NK-92 treated with Interleukin-12 subunit alpha and Interleukin-12 subunit beta, amount 100 ng/mL, for 24 hours (cell line): ENCODE measurements around the gene SPOPL.
"Not testable (repeated sequence)": the region's sequence is repeated elsewhere in the genome, so short reads cannot be mapped to it uniquely, and the experiment has no call there.

Experiments
- DNase-seq: peaks from one replicate; lab custom pipeline; 2025; lab: John Stamatoyannopoulos, UW

SPOPL gene

DNA sequence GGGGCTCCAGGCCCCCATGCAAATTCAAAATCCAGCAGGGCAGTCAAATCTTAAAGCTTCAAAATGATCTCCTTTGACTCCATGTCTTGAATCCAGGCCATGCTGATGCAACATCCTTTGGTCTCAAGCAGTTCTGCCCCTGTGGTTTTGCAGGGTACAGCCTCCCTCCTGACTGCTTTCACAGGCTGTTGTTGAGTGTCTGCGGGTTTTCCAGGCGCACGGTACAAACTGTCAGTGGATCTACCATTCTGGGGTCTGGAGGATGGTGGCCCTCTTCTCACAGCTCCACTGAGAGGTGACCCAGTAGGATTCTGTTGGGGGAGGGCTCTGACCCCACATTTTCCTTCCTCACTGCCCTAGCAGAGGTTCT, 22.1 kb downstream of the SPOPL start:
- DNase-seq = peak; percentile 14

- DNase-seq = not testable (repeated sequence)
Observed at GRCh38 chr2:138524353-138524752, 22.8 kb downstream of the SPOPL start.

GRCh38 chr2:138531913-138532312, 30.3 kb downstream of the SPOPL start:
- DNase-seq = no peak

- DNase-seq = no peak
Observed at GRCh38 chr2:138534791-138535190, 33.2 kb downstream of the SPOPL start.

DNA sequence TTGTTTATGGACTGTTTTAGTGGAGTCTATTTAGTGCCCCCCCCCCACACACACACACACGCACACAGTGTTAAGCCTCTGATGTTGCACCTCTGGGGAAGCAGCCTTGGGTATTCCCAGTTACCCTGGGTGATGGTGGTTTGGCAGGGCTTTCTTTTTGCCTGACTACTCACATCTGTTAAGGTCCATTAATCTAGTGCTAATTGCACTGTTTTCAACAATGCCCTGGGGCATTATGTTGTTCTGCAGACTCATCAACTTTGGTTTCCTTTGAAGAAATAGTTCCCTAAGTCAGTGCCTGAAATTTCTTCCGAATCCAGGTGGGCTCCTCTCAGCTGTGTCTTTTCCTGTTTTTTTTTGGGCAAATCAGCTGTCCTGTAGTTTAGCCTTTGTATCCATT, 34.7 kb downstream of the SPOPL start:
- DNase-seq = no peak

DNA sequence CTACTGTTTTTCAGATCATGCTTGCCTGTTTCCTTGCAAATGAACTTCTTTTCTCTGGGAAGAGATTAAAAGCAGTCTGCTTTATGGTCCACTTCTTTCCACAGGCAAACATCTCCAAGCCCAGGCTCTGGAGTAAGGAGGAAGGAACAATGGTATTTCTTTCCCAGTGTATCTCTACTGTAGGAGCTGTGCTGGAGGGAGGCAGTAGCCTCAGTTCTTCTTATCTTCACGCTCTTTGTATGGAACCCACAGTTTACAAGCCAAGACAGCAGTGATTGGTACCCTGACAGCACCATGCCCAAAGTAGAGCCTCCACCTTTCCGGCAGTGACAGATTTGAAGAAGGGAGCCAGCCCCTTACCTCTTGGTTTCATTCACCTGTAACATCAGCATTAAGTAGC, 35.2 kb downstream of the SPOPL start:
- DNase-seq = no peak

- no peak for DNase-seq
Observed at GRCh38 chr2:138537170-138537915, 35.8 kb downstream of the SPOPL start.

GRCh38 chr2:138544206-138544605, 42.6 kb downstream of the SPOPL start:
- DNase-seq = not testable (repeated sequence)

GRCh38 chr2:138548796-138549195, 47.2 kb downstream of the SPOPL start:
- DNase-seq = no peak

DNA sequence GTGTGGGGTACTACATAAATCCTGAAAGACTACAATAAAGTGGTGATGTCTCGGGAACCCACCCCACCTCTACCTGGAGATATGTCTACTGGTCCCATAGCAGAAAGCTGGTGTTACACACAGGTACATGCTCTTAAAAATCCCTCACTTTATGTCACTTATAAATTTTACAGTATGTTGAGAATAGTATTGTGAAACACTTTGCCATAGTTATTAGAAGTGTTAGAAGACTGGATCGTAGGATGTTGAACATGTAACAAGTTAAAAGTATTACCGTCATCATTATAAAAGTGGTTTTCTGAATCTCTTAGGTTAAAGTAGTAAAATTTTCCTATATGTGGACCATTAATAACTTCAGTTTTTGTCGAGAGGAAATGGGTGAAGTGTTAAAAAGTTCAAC, 48.6 kb downstream of the SPOPL start:
- DNase-seq = no peak

GRCh38 chr2:138550670-138551287, 49.2 kb downstream of the SPOPL start:
- DNase-seq = no peak

- DNase-seq = no peak
Observed at GRCh38 chr2:138554123-138554522, 52.6 kb downstream of the SPOPL start.

GRCh38 chr2:138559641-138560040, 58.1 kb downstream of the SPOPL start:
- DNase-seq = no peak

DNA sequence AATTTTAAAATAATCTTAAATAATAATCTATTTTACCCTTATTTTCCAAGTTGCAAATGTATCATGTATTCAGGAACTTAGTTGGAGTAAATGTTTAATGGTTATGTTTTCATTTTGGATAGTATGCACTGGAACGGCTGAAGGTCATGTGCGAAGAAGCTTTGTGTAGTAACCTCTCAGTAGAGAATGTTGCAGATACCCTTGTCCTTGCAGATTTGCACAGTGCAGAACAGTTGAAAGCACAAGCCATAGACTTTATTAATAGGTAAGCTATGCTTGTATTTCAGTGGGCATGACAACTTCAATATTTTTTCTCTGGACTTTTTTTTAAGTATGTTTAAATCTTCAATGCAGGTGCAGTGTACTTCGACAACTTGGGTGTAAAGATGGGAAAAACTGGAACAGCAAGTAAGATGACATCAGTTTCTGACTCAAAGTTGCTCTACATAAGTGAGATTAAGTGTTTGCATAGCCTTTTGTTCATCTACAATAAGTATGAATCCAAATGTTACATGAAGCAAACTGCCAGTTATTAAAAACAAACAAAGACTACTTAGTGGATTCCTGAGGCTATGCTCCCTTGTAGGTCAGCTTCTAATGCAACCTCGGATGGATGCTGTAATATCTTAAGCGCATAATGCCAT, 63.1 kb downstream of the SPOPL start:
- DNase-seq = no peak

- no peak for DNase-seq
Observed at GRCh38 chr2:138565230-138565598, 63.6 kb downstream of the SPOPL start.

GRCh38 chr2:138572318-138572717, 70.7 kb downstream of the SPOPL start:
- no peak for DNase-seq

GRCh38 chr2:138577066-138577465, 75.5 kb downstream of the SPOPL start:
- no peak for DNase-seq

DNA sequence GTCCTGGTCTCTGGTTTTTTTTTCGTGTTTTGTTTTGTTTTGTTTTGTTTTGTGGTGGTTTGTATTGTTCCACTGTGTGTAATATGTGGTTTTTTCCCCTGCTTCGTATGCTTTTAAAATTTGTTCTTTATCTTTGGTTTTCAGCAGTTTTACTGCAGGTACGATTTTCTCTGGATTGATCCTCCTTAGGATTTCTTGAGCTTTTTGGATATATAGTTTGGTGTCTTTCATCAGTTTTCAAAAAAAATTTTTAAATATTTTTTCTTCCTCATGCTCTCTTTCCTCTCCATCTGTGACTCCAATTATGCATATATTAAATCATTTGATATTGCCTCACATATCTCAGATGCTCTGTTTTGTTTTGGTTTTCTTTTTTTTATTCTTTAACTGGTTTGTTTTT, 78.0 kb downstream of the SPOPL start:
- no peak for DNase-seq

DNA sequence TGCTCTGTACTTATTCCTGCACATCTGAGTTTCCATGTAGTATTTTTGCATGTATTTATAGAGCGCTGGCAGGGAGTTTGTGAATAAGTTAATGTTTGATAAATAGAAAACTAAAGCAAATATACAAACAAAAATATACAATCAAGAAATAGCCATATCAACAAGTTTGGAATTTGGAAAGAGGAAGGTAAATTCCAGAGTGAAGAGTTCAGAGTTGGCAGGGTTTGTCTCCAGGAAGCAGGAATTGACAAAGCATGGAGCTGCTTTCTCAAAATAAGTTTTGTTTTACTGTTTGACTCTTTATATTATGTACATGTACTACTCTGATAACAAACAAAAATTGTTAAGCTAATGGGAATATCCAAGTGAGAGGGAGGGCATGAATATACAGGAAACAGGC, 80.3 kb downstream of the SPOPL start:
- no peak for DNase-seq

- no peak for DNase-seq
Observed at GRCh38 chr2:138589663-138590062, 88.1 kb downstream of the SPOPL start.

DNA sequence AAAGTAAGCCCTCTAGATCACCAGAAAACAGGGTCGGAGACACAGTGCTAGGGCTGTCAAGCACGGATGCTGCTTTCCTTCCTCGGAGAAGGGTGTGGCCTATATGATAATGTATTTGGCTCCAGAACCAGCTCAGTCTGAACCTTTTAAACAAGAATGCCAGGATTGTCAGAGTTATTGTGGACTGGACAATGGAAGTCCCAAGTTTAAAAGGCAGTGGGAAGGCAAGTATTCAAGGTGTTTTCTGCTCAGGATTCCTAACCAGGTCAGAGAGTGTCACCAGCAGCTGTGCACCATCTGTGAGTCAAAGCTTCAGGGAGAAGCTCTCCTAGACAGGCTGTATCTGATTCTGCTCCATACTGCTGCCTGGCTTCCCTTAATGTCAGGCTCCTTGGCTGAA, 94.8 kb downstream of the SPOPL start:
- DNase-seq = no peak

DNA sequence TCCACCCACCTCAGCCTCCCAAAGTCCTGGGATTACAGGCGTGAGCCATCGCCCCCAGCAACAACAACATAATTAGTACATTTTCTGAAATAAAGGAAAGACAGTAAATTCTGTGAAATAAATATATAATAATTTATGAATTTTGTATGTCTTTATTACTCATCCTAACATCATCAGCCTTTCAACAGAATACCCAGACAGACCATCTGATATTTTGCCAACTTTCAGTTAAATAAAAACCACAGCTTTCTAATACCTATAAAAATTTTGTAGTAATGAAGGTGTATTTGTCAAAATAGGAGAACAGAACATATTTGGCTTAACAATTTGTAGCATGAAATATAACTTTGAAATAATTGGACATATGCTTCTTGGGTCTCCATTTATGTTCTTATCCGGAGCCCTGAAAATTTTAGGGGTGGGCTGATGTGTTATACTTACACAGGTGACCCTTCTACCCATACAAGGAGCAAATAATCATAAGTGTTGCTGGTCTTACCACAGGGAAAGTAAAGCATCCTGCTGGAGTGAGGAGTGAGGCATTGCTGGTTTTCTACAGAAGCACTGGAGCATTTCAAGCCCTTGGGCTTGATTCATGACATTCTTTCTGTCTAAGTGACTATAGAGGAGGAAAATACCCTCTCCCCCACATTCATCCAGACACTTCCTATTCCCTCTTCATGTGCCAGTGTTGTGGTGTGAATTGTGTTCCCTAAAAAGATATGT, 99.3 kb downstream of the SPOPL start:
- DNase-seq = no peak
